GM23338 (cell line): ENCODE data around the gene ZFP69. TPM values are rescaled to one million over a fixed set of nuclear protein-coding genes. Genes with fewer than 3 reads are reported as not detected.
A peak's percentile ranks its signal among the peaks of the same experiment; 100 is the strongest.

Source experiments
- ATAC-seq: fragments of 200-7000 bp; cut with Tn5 transposase; 3 replicates; pipeline ENCODE4 v1.9.1; 2020
- DNase-seq: peaks from one replicate; pipeline ENCODE4 v3.0.0-alpha.2; 2015; ENCODE audit warnings: low spot score
- H2AFZ ChIP-seq: fragments of 200-600 bp; sonication (generic); 2 replicates; pipeline ENCODE4 v1.8.0; 2016; ENCODE audit warnings: antibody characterized with exemption, mild to moderate bottlenecking, moderate library complexity
- H3F3A ChIP-seq: fragments of 200-600 bp; sonication (generic); replicated peaks from 2 replicates; pipeline ENCODE4 v1.8.0; 2017; ENCODE audit warnings: antibody characterized with exemption, mixed run types, low read depth
- H3K27ac ChIP-seq: fragments of 200-600 bp; sonication (generic); 2 replicates; pipeline ENCODE4 v1.6.1; 2016; ENCODE audit warnings: low read depth
- H3K27me3 ChIP-seq: fragments of 200-600 bp; sonication (generic); 2 replicates; pipeline ENCODE4 v1.8.0; 2016; ENCODE audit warnings: mild to moderate bottlenecking, mixed run types, moderate library complexity; ENCODE audit not compliant: insufficient read depth
- H3K36me3 ChIP-seq: fragments of 200-600 bp; sonication (generic); 2 replicates; pipeline ENCODE4 v1.8.0; 2016; ENCODE audit warnings: mild to moderate bottlenecking; ENCODE audit not compliant: insufficient read depth
- H3K4me1 ChIP-seq: fragments of 200-600 bp; sonication (generic); 2 replicates; pipeline ENCODE4 v1.8.0; 2016; ENCODE audit warnings: mild to moderate bottlenecking, moderate library complexity; ENCODE audit not compliant: insufficient read depth
- H3K4me2 ChIP-seq: fragments of 200-600 bp; sonication (generic); 2 replicates; pipeline ENCODE4 v1.7.1; 2017; ENCODE audit warnings: mixed run types
- H3K4me3 ChIP-seq: fragments of 200-600 bp; sonication (generic); 2 replicates; pipeline ENCODE4 v1.6.1; 2016; ENCODE audit warnings: mixed run types
- H3K79me2 ChIP-seq: fragments of 200-600 bp; sonication (generic); replicated peaks from 2 replicates; pipeline ENCODE4 v1.8.0; 2017; ENCODE audit warnings: mild to moderate bottlenecking; ENCODE audit not compliant: insufficient read depth
- H3K9me2 ChIP-seq: fragments of 200-600 bp; sonication (generic); 2 replicates; pipeline ENCODE4 v1.8.0; 2017; ENCODE audit not compliant: insufficient read depth
- H4K20me1 ChIP-seq: fragments of 200-600 bp; sonication (generic); replicated peaks from 2 replicates; pipeline ENCODE4 v1.8.0; 2017; ENCODE audit warnings: mild to moderate bottlenecking; ENCODE audit not compliant: insufficient read depth
- H3K27ac Mint-ChIP-seq: 2 replicates; pipeline ENCODE4 v1.8.0; 2020; ENCODE audit warnings: inconsistent platforms, mild to moderate bottlenecking, moderate library complexity, mixed read lengths
- H3K27me3 Mint-ChIP-seq: 3 replicates; pipeline ENCODE4 v1.8.0; 2022; ENCODE audit warnings: low read depth, mild to moderate bottlenecking, moderate library complexity, mixed read lengths, inconsistent platforms; ENCODE audit not compliant: insufficient read depth, poor library complexity
- H3K36me3 Mint-ChIP-seq: 3 replicates; pipeline ENCODE4 v1.8.0; 2021; ENCODE audit warnings: low read depth, mild to moderate bottlenecking, inconsistent platforms, moderate library complexity, mixed read lengths
- H3K4me1 Mint-ChIP-seq: 3 replicates; pipeline ENCODE4 v1.8.0; 2020; ENCODE audit warnings: mild to moderate bottlenecking, inconsistent platforms, mixed read lengths
- H3K4me3 Mint-ChIP-seq: 3 replicates; pipeline ENCODE4 v1.8.0; 2021; ENCODE audit warnings: moderate library complexity, mild to moderate bottlenecking, inconsistent platforms, mixed read lengths
- H3K9me3 Mint-ChIP-seq: 3 replicates; pipeline ENCODE4 v1.8.0; 2020; ENCODE audit warnings: moderate library complexity, mild to moderate bottlenecking, inconsistent platforms, mixed read lengths
- CREB1 ChIP-seq: fragments of 250-450 bp; sonication (Bioruptor Pico); IDR thresholded peaks from 2 replicates; pipeline ENCODE4 v1.5.0; 2020; ENCODE audit warnings: low read depth, mild to moderate bottlenecking, moderate library complexity
- EZH2phosphoT487 ChIP-seq: fragments of 200-600 bp; sonication (generic); IDR thresholded peaks from one replicate; pipeline ENCODE4 v1.8.1; 2018; ENCODE audit warnings: antibody characterized with exemption; ENCODE audit not compliant: unreplicated experiment
- NANOG ChIP-seq: IDR thresholded peaks from 2 replicates; pipeline ENCODE4 v1.6.1; 2016; ENCODE audit warnings: antibody characterized with exemption, borderline replicate concordance
- POLR2AphosphoS5 ChIP-seq: IDR thresholded peaks from 2 replicates; pipeline ENCODE4 v1.6.1; 2016; ENCODE audit warnings: antibody characterized with exemption, low read depth
- ZNF114 ChIP-seq: fragments of 250-450 bp; sonication (Bioruptor Pico); IDR thresholded peaks from 2 replicates; pipeline ENCODE4 v1.5.0; 2020; ENCODE audit warnings: mild to moderate bottlenecking, moderate library complexity
- polyA plus RNA-seq: library from polyadenylated mRNA; unstranded; fragments of >200 nt; fragmentation: Nextera tagmentation; extraction: Ambion mirVana; gene quantifications from 2 replicates; pipeline ENCODE4 v1.2.1, GENCODE V29; 2016
- total RNA-seq: library from RNA; depleted of rRNA; stranded (reverse); fragments of >200 nt; shearing (Covaris generic); gene quantifications from 2 replicates; pipeline ENCODE4 v1.2.3, GENCODE V29; 2014
- TF ChIP-seq, protein P1 (sequence below): IDR thresholded peaks from one replicate; pipeline ENCODE4 v1.6.1; 2018; ENCODE audit warnings: antibody characterized with exemption; ENCODE audit not compliant: unreplicated experiment
- TF ChIP-seq, protein P2 (sequence below), 2 experiments: fragments of 200-600 bp in 1 of 2; sonication (generic) in 1 of 2; conservative IDR thresholded peaks; 2 replicates each; pipeline versions ENCODE4 v1.5.1 to v1.6.1; 2016 to 2017; ENCODE audit warnings: antibody characterized with exemption in 2 of 2, low read depth in 2 of 2, mild to moderate bottlenecking in 2 of 2, moderate library complexity in 1 of 2
- TF ChIP-seq, protein P3 (sequence below): fragments of 250-450 bp; sonication (Bioruptor Pico); IDR thresholded peaks from 2 replicates; pipeline ENCODE4 v1.5.0; 2020; ENCODE audit warnings: mild to moderate bottlenecking, moderate library complexity

Gene ZFP69
- total and polyA plus RNA-seq, 2 experiments from 2014 or later = 4.6 to 5.1 TPM

DNA sequence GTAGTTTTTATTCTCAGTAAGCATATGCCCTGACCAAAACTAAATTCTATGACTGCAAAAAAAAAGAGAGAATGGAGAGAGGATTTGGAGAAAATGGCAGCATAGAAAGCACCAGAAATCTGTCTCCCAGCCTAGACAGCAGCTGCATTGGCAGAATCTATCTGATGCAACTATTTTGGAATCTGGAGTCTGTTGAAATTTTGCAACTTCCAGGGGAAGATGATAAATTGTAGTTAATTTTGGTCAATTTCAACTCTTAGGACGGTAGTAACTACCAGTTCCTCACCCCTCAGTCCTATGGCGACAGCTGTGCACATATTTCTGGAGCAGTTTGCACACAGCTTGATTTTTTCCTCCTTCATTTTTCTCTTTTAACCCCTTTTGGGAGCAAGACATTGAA, 42.4 kb downstream of the ZFP69 start (continued):
- TF ChIP-seq, protein P1, sequence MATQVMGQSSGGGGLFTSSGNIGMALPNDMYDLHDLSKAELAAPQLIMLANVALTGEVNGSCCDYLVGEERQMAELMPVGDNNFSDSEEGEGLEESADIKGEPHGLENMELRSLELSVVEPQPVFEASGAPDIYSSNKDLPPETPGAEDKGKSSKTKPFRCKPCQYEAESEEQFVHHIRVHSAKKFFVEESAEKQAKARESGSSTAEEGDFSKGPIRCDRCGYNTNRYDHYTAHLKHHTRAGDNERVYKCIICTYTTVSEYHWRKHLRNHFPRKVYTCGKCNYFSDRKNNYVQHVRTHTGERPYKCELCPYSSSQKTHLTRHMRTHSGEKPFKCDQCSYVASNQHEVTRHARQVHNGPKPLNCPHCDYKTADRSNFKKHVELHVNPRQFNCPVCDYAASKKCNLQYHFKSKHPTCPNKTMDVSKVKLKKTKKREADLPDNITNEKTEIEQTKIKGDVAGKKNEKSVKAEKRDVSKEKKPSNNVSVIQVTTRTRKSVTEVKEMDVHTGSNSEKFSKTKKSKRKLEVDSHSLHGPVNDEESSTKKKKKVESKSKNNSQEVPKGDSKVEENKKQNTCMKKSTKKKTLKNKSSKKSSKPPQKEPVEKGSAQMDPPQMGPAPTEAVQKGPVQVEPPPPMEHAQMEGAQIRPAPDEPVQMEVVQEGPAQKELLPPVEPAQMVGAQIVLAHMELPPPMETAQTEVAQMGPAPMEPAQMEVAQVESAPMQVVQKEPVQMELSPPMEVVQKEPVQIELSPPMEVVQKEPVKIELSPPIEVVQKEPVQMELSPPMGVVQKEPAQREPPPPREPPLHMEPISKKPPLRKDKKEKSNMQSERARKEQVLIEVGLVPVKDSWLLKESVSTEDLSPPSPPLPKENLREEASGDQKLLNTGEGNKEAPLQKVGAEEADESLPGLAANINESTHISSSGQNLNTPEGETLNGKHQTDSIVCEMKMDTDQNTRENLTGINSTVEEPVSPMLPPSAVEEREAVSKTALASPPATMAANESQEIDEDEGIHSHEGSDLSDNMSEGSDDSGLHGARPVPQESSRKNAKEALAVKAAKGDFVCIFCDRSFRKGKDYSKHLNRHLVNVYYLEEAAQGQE = no peak
- TF ChIP-seq, protein P2, sequence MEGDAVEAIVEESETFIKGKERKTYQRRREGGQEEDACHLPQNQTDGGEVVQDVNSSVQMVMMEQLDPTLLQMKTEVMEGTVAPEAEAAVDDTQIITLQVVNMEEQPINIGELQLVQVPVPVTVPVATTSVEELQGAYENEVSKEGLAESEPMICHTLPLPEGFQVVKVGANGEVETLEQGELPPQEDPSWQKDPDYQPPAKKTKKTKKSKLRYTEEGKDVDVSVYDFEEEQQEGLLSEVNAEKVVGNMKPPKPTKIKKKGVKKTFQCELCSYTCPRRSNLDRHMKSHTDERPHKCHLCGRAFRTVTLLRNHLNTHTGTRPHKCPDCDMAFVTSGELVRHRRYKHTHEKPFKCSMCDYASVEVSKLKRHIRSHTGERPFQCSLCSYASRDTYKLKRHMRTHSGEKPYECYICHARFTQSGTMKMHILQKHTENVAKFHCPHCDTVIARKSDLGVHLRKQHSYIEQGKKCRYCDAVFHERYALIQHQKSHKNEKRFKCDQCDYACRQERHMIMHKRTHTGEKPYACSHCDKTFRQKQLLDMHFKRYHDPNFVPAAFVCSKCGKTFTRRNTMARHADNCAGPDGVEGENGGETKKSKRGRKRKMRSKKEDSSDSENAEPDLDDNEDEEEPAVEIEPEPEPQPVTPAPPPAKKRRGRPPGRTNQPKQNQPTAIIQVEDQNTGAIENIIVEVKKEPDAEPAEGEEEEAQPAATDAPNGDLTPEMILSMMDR (conservative IDR thresholded peaks at IDR 0.05; ENCODE audit: low read depth in 2 of 2) = no peak
- TF ChIP-seq NANOG = no peak

DNA sequence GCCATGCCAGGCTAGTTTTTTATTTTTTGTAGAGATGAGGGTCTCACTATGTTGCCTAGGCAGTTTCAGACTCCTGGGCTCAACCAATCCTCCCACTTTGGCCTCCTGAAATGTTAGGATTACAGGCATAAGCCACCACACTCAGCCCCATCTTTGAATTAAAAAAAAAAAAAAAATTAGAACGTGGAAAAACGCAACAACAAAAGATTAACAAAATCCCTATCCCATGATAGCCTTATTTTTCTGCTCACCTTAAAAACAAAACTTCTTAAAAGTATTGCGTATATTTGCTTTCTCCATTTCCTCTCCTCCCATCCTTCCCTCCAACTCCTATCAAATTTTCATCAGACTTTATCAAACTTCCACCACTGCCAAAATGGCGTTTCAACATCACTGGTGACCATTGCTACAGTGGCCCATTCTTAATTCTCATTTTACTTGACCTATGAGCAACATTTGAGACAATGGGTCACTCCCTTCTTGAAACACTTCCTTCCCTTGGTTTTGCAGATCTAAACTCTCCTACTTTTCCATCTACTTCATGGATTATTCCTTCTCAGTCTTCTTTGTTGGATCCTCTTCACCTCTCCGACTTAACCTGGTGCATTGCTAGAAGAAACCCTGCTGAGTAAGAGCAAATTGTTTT, 53.8 kb downstream of the ZFP69 start:
- Mint-ChIP-seq H3K9me3 (peaks cover 14% of the 10 kb centered on the region), H3K27ac (peak overlapping the region; percentile 95), H3K4me1 (peaks cover 9% of the 10 kb centered on the region; the same call in 2 of the 3 replicates), H3K4me3 (peak overlapping the region; percentile 99), H3K36me3 (peaks cover 10% of the 10 kb centered on the region; the same call in 2 of the 3 replicates), H3K27me3 (peaks cover 4% of the 10 kb centered on the region)
- H3K9me2 ChIP-seq = no peaks in the 10 kb centered on the region
- H3K36me3 ChIP-seq = 0 out of 2 replicates have a peak, but pooled peaks cover 3% of the 10 kb centered on the region
- no peaks in the 10 kb centered on the region for H3K27me3 ChIP-seq
- peak overlapping the region; percentile 92 for H3K27ac ChIP-seq
- no peaks in the 10 kb centered on the region; the same call in 1 of the 2 replicates for H3K79me2 ChIP-seq
- peak overlapping the region; percentile 2; the same call in 1 of the 2 replicates for H2AFZ ChIP-seq
- H3F3A ChIP-seq = no peaks in the 10 kb centered on the region
- ATAC-seq = no peak
- H3K4me3 ChIP-seq = peak overlapping the region; percentile 58
- H4K20me1 ChIP-seq = no peaks in the 10 kb centered on the region
- peaks cover 6% of the 10 kb centered on the region; the same call in 1 of the 2 replicates for H3K4me1 ChIP-seq
- peak; percentile 19 for DNase-seq
- TF ChIP-seq CREB1 (CRISPR knock-in tag) (no peak), POLR2AphosphoS5 (no peak), EZH2phosphoT487 (no peak), ZNF114 (CRISPR knock-in tag) (no peak)
- TF ChIP-seq, protein P3, sequence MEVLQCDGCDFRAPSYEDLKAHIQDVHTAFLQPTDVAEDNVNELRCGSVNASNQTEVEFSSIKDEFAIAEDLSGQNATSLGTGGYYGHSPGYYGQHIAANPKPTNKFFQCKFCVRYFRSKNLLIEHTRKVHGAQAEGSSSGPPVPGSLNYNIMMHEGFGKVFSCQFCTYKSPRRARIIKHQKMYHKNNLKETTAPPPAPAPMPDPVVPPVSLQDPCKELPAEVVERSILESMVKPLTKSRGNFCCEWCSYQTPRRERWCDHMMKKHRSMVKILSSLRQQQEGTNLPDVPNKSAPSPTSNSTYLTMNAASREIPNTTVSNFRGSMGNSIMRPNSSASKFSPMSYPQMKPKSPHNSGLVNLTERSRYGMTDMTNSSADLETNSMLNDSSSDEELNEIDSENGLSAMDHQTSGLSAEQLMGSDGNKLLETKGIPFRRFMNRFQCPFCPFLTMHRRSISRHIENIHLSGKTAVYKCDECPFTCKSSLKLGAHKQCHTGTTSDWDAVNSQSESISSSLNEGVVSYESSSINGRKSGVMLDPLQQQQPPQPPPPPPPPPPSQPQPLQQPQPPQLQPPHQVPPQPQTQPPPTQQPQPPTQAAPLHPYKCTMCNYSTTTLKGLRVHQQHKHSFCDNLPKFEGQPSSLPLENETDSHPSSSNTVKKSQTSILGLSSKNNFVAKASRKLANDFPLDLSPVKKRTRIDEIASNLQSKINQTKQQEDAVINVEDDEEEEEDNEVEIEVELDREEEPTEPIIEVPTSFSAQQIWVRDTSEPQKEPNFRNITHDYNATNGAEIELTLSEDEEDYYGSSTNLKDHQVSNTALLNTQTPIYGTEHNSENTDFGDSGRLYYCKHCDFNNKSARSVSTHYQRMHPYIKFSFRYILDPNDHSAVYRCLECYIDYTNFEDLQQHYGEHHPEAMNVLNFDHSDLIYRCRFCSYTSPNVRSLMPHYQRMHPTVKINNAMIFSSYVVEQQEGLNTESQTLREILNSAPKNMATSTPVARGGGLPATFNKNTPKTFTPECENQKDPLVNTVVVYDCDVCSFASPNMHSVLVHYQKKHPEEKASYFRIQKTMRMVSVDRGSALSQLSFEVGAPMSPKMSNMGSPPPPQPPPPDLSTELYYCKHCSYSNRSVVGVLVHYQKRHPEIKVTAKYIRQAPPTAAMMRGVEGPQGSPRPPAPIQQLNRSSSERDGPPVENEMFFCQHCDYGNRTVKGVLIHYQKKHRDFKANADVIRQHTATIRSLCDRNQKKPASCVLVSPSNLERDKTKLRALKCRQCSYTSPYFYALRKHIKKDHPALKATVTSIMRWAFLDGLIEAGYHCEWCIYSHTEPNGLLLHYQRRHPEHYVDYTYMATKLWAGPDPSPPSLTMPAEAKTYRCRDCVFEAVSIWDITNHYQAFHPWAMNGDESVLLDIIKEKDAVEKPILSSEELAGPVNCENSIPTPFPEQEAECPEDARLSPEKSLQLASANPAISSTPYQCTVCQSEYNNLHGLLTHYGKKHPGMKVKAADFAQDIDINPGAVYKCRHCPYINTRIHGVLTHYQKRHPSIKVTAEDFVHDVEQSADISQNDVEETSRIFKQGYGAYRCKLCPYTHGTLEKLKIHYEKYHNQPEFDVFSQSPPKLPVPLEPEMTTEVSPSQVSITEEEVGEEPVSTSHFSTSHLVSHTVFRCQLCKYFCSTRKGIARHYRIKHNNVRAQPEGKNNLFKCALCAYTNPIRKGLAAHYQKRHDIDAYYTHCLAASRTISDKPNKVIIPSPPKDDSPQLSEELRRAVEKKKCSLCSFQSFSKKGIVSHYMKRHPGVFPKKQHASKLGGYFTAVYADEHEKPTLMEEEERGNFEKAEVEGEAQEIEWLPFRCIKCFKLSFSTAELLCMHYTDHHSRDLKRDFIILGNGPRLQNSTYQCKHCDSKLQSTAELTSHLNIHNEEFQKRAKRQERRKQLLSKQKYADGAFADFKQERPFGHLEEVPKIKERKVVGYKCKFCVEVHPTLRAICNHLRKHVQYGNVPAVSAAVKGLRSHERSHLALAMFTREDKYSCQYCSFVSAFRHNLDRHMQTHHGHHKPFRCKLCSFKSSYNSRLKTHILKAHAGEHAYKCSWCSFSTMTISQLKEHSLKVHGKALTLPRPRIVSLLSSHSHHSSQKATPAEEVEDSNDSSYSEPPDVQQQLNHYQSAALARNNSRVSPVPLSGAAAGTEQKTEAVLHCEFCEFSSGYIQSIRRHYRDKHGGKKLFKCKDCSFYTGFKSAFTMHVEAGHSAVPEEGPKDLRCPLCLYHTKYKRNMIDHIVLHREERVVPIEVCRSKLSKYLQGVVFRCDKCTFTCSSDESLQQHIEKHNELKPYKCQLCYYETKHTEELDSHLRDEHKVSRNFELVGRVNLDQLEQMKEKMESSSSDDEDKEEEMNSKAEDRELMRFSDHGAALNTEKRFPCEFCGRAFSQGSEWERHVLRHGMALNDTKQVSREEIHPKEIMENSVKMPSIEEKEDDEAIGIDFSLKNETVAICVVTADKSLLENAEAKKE = no peak
- H3K4me2 ChIP-seq = peak overlapping the region; percentile 78
